H1 (cell line): ENCODE measurements around the gene IQCK.

ENCODE experiments used
- EZH2 ChIP-seq: fragments of 200-600 bp; sonication (generic); IDR thresholded peaks from 2 replicates; pipeline ENCODE4 v1.7.1; 2012; ENCODE audit warnings: low read depth, mild to moderate bottlenecking, moderate library complexity, low read length, inconsistent platforms; ENCODE audit not compliant: severe bottlenecking
- POLR2A ChIP-seq, 2 experiments: IDR thresholded peaks; 1 replicate in 1 of 2; 2 replicates in 1 of 2; pipeline ENCODE4 v1.6.1; 2011; ENCODE audit warnings: low read depth in 2 of 2, low read length in 2 of 2, mild to moderate bottlenecking in 2 of 2; ENCODE audit errors: control extremely low read depth in 1 of 2
- SIX5 ChIP-seq: IDR thresholded peaks from 2 replicates; pipeline ENCODE4 v1.6.1; 2011; ENCODE audit warnings: mild to moderate bottlenecking, low read depth, low read length
- TF ChIP-seq, protein P1 (sequence below), 3 experiments: IDR thresholded peaks; 1 replicate in 2 of 3; 2 replicates in 1 of 3; pipeline versions ENCODE4 v1.5.1 to v1.6.1; 2011; ENCODE audit warnings: low read length in 3 of 3, mild to moderate bottlenecking in 3 of 3, inconsistent platforms in 2 of 3, low read depth in 1 of 3, moderate library complexity in 1 of 3; ENCODE audit not compliant: insufficient read depth in 1 of 3; ENCODE audit errors: control extremely low read depth in 1 of 3

DNA sequence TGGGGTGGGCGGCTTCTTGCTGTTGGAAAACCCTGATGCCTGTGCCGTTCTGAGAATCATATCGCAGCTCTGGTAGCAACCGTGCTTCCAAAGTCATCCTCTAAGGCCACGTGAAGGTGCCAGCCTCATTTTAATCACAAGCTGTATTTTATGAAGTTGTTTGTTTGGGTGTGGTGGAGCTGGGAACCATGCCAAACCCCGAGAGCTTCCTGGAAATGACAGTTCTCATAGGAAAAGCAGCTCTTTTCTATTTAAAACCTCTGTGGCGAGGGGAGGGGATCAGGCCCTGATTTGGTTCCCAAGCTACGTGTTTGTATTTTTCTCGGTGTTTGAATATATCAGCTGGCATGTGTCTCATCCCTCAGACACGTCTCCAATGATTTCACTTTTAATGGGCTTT, 21.7 kb upstream of the IQCK start:
- TF ChIP-seq EZH2 (no peak), POLR2A (IDR thresholded peaks at IDR 0.05; ENCODE audit: control extremely low read depth in 1 of 2, low read depth in 2 of 2, low read length in 2 of 2) (no peak), SIX5 (no peak)
- TF ChIP-seq, protein P1, sequence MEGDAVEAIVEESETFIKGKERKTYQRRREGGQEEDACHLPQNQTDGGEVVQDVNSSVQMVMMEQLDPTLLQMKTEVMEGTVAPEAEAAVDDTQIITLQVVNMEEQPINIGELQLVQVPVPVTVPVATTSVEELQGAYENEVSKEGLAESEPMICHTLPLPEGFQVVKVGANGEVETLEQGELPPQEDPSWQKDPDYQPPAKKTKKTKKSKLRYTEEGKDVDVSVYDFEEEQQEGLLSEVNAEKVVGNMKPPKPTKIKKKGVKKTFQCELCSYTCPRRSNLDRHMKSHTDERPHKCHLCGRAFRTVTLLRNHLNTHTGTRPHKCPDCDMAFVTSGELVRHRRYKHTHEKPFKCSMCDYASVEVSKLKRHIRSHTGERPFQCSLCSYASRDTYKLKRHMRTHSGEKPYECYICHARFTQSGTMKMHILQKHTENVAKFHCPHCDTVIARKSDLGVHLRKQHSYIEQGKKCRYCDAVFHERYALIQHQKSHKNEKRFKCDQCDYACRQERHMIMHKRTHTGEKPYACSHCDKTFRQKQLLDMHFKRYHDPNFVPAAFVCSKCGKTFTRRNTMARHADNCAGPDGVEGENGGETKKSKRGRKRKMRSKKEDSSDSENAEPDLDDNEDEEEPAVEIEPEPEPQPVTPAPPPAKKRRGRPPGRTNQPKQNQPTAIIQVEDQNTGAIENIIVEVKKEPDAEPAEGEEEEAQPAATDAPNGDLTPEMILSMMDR (IDR thresholded peaks at IDR 0.05; ENCODE audit: control extremely low read depth in 1 of 3, insufficient read depth in 1 of 3, low read depth in 1 of 3, low read length in 3 of 3) = no peak
